HG02571 (cell line): ENCODE results near the gene AANAT.
"Not testable (repeated sequence)": the region's sequence is repeated elsewhere in the genome, so short reads cannot be mapped to it uniquely, and the experiment has no call there.

ENCODE experiments used
- ATAC-seq: cut with Tn5 transposase; IDR thresholded peaks from one replicate; pipeline ENCODE4 v1.9.1; 2021; ENCODE audit warnings: mild to moderate bottlenecking, moderate library complexity; ENCODE audit not compliant: unreplicated experiment

AANAT gene

GRCh38 chr17:76502341-76503211 is 35.2 kb downstream of the AANAT start:
- ATAC-seq: no peak

GRCh38 chr17:76504117-76504516 is 36.7 kb downstream of the AANAT start:
- no peak for ATAC-seq

DNA sequence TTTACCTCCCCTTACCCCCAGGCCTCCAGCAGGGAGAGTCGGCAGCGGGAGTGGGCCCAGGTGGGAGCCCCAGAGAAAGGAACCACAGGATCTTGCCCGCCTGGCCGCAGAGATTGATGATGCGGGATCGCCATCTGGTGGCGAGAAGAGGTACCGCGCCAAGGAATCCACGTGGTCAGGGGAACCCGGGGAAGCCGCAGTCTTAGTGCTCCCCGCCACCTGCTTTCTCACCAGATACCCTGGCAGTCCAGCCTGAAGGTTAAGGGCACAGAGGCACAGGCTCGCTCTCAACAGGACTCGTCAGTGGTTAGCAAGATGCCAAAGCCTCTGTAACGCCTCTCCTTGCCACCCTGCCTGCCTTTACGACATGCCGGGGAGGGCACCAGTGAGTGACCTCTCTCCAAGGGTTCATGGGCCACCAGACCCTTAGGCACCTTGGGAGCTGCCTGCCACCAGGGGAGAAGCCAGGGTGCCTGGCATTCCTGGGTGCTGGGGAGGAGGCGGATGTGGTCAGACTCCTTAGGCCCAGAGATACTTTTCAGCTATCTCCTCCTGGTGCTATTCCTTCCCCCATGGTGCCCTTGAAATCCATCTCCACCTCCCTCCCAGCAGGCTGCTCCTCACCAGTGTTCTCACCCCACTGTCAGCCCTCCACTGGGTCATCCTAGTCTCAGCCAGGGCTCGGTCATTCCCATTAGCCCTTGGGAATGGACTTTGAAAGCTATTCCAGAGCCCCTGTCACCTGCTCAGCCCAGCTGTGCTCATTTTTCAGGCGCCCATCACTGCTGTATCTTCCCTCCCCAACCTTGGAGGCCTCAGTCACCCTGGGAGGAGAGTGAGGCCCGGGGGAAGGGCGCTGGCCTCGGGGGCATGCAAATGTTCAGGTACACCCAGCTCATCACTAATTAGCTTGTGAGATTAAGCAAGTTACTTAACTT is 39.3 kb downstream of the AANAT start:
- ATAC-seq: no peak

DNA sequence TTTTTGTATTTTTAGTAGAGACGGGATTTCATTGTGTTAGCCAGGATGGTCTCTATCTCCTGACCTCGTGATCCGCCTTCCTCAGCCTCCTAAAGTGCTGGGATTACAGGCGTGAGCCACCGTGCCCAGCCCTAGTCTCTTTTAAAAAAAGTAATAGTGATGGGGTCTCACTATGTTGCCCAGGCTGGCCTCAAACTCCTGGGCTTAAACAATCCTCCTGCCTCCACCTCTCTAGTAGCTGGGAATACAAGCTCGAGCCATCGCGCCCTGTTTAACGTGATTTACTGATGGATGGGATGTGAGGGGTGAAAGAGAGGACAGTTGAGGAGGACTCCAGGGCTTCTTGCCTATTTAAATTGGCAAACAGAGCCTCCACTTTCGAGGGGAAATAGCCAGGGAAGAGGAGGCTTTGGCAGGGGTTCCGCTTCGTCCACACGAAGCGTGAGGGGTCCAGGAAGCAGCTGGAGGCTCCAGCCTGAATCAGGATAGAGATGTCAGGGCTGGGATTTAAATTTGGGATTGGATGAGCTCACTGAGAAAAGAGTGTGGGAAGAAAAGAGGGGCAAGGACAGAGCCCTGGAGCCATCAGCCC is 41.2 kb downstream of the AANAT start:
- ATAC-seq: not testable (repeated sequence)

- ATAC-seq: no peak
Observed at GRCh38 chr17:76510831-76511244, 43.4 kb downstream of the AANAT start.

- ATAC-seq: no peak
Observed at GRCh38 chr17:76511668-76512365, 44.4 kb downstream of the AANAT start.

DNA sequence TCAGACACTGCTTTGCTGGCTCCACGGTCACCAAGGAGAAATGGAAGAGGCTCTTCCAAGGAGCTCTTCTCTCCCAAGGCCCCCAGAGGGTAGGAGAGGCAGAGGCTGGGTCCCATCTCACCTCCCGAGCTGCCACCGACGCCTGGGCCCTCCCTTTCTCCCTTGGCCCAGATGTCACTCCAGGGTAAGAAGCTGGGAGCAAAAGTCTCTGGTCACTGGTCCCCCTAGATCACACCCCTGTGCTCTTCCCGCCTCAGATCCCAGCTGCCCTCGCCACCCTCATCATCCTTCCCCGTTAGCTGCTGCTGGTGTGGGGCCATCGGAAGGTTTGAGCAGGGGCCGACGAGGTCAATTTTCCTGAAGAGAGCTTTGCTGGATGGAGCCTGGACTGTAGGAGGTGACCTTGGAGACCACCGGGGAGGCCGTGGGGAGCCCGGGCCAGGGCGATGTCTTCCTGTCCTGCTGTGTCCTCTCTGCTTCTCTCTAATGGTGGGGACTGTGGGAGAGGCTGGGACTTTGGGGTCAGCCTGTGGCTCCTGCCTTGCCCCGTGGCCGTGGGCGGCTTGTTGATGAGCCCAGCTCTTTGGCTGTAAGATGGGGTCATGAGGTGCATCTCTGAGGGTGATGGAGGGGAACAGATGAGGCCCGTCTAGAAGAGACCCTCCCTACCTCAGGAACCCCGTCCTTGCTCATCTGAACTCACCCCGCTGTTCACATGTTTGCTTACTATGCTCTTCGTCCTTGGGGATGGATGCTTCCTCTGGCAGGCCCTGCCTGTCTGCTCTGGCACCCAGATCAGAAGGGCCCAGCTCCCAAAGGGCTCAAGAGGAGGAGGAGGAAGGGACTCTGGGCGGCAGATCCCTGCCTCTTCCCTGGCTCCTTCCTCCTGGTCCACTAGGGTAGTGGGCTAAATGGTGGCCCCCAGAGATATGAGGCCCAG is 45.2 kb downstream of the AANAT start:
- ATAC-seq: no peak

GRCh38 chr17:76513306-76513692 is 45.9 kb downstream of the AANAT start:
- no peak for ATAC-seq

- ATAC-seq: not testable (repeated sequence)
Observed at GRCh38 chr17:76514355-76514754, 47.0 kb downstream of the AANAT start.

GRCh38 chr17:76515274-76515949 is 48.0 kb downstream of the AANAT start:
- no peak for ATAC-seq

GRCh38 chr17:76517638-76518038 is 50.2 kb downstream of the AANAT start:
- ATAC-seq: no peak

GRCh38 chr17:76519048-76519966 is 51.9 kb downstream of the AANAT start:
- ATAC-seq: no peak
